A673 (cell line): ENCODE results near the gene DZANK1. TPM values are rescaled to one million over a fixed set of nuclear protein-coding genes. Genes with fewer than 3 reads are reported as not detected.

ENCODE experiments used
- BruUV-seq: library from RNA; stranded (reverse); fragments of 400-500 nt; replicated peaks from 2 replicates; lab custom pipeline; 2021; lab: Mats Ljungman, UMichigan
- CTCF ChIA-PET: fragments of 300-600 bp; sonication (Branson Sonifier 250); formaldehyde crosslinking; loops from one replicate; lab custom pipeline; 2022; ENCODE audit warnings: antibody characterized with exemption; lab: Charles Lee
- POLR2A ChIA-PET: fragments of 300-600 bp; sonication (Branson Sonifier 250); formaldehyde crosslinking; loops from one replicate; lab custom pipeline; 2022; ENCODE audit warnings: antibody characterized with exemption; ENCODE audit not compliant: low non-redundant PET; lab: Charles Lee
- DNase-seq: peaks from one replicate; pipeline ENCODE4 v3.0.0-alpha.2; 2015; ENCODE audit warnings: low spot score
- H3K27ac ChIP-seq: fragments of 200-600 bp; sonication (generic); 2 replicates; pipeline ENCODE4 v1.5.1; 2016; ENCODE audit warnings: mixed run types, low read depth, mild to moderate bottlenecking, mixed read lengths, antibody characterized with exemption, low read length; ENCODE audit not compliant: poor library complexity, severe bottlenecking
- H3K27me3 ChIP-seq: fragments of 200-600 bp; sonication (generic); replicated peaks from 2 replicates; pipeline ENCODE4 v1.6.1; 2017; ENCODE audit warnings: mixed run types, low read depth, mild to moderate bottlenecking, mixed read lengths, antibody characterized with exemption, low read length; ENCODE audit not compliant: insufficient read depth, poor library complexity
- H3K36me3 ChIP-seq: fragments of 200-600 bp; sonication (generic); 2 replicates; pipeline ENCODE4 v1.6.1; 2016; ENCODE audit warnings: mixed run types, mild to moderate bottlenecking, mixed read lengths, antibody characterized with exemption, low read length; ENCODE audit not compliant: insufficient read depth, poor library complexity, severe bottlenecking
- H3K4me1 ChIP-seq: fragments of 200-600 bp; sonication (generic); 2 replicates; pipeline ENCODE4 v1.6.1; 2017; ENCODE audit warnings: mixed run types, mild to moderate bottlenecking, mixed read lengths, antibody characterized with exemption, low read length; ENCODE audit not compliant: insufficient read depth, poor library complexity, severe bottlenecking
- H3K4me3 ChIP-seq: fragments of 200-600 bp; sonication (generic); 2 replicates; pipeline ENCODE4 v1.5.1; 2016; ENCODE audit warnings: low read depth, mixed run types, mild to moderate bottlenecking, mixed read lengths, low read length; ENCODE audit not compliant: poor library complexity, severe bottlenecking
- H3K9me3 ChIP-seq: fragments of 200-600 bp; sonication (generic); 2 replicates; pipeline ENCODE4 v1.6.1; 2016; ENCODE audit warnings: mixed run types, low read depth, mild to moderate bottlenecking, mixed read lengths, antibody characterized with exemption, low read length; ENCODE audit not compliant: poor library complexity, severe bottlenecking
- EZH2 ChIP-seq: fragments of 200-600 bp; sonication (generic); IDR thresholded peaks from 2 replicates; pipeline ENCODE4 v1.6.1; 2017; ENCODE audit warnings: borderline replicate concordance, low read depth, mild to moderate bottlenecking, mixed read lengths, antibody characterized with exemption, low read length; ENCODE audit not compliant: poor library complexity, severe bottlenecking
- intact Hi-C: fragments of 100-400 bp; cut with micrococcal nuclease; formaldehyde crosslinking; loops from one replicate; pipeline ENCODE4 v1.10.0; 2022; ENCODE audit not compliant: unreplicated experiment
- total RNA-seq: library from RNA; stranded (reverse); gene quantifications from 2 replicates; pipeline ENCODE4 v1.2.3, GENCODE V29; 2021
- TF ChIP-seq, protein P1 (sequence below): fragments of 300-800, 200-600 bp; sonication (generic); conservative IDR thresholded peaks from 2 replicates; pipeline ENCODE4 v1.5.1; 2017; ENCODE audit warnings: low read depth, mild to moderate bottlenecking, antibody characterized with exemption, low read length, moderate library complexity, mixed read lengths

DZANK1 gene
- total RNA-seq, 1 experiment from 2014 or later, result 3.9 TPM

DNA sequence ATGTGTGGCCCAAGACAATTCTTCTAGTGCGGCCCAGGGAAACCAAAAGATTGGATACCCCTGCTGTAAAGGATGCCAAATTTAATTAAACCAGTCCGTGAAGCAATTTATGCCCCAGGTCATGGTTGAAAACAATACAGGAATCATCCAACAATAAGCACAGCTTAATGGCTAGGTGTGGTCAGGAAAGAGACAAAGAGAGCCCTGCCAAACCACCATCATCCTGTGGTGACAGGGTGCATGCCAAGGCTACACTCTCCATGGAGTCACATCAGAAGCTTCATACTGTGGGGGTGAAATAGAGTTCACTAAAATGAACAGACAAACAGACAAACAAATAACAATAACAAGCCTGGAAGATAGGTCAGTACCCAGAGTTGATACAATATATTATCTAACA, 62.7 kb downstream of the DZANK1 start:
- no peak for DNase-seq
- no TSS peak for BruUV-seq
- Histone ChIP-seq H3K4me3 (no peak overlapping the region), H3K27me3 (no peaks in the 10 kb centered on the region), H3K4me1 (no peaks in the 10 kb centered on the region), H3K36me3 (no peaks in the 10 kb centered on the region), H3K27ac (no peak overlapping the region), H3K9me3 (no peaks in the 10 kb centered on the region)
- ChIA-PET POLR2A (no interaction called here), CTCF (no interaction called here)
- intact Hi-C loops, result no loop called here
- no peak for TF ChIP-seq EZH2
- TF ChIP-seq, protein P1, sequence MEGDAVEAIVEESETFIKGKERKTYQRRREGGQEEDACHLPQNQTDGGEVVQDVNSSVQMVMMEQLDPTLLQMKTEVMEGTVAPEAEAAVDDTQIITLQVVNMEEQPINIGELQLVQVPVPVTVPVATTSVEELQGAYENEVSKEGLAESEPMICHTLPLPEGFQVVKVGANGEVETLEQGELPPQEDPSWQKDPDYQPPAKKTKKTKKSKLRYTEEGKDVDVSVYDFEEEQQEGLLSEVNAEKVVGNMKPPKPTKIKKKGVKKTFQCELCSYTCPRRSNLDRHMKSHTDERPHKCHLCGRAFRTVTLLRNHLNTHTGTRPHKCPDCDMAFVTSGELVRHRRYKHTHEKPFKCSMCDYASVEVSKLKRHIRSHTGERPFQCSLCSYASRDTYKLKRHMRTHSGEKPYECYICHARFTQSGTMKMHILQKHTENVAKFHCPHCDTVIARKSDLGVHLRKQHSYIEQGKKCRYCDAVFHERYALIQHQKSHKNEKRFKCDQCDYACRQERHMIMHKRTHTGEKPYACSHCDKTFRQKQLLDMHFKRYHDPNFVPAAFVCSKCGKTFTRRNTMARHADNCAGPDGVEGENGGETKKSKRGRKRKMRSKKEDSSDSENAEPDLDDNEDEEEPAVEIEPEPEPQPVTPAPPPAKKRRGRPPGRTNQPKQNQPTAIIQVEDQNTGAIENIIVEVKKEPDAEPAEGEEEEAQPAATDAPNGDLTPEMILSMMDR, result no peak

DNA sequence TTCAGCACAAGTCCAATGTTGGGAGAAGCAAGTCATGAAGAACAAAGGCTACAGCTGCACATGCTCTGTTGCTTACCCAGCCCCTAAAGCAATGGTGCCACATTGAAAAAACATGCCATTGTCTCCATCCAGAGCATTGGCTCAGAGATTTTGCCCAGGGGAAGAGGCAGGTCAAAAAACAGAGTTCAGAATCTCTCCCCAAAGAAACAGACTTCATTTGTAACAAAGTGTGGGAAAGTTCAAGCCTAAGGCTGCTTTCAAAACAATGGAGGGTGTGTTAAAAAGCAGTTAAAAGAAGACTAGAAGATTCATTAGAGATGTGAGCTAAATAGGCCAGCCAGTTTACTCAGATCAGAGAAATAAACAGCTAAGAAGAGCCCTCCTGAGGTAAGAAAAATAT, 63.6 kb downstream of the DZANK1 start:
- Histone ChIP-seq H3K9me3 (no peaks in the 10 kb centered on the region), H3K4me3 (no peak overlapping the region), H3K4me1 (no peaks in the 10 kb centered on the region), H3K36me3 (no peaks in the 10 kb centered on the region), H3K27ac (no peak overlapping the region), H3K27me3 (no peaks in the 10 kb centered on the region)
- BruUV-seq, result no TSS peak
- no peak for DNase-seq
- intact Hi-C loops, result no loop called here
- ChIA-PET POLR2A (no interaction called here), CTCF (no interaction called here)
- no peak for TF ChIP-seq EZH2
- TF ChIP-seq, protein P1, result no peak

DNA sequence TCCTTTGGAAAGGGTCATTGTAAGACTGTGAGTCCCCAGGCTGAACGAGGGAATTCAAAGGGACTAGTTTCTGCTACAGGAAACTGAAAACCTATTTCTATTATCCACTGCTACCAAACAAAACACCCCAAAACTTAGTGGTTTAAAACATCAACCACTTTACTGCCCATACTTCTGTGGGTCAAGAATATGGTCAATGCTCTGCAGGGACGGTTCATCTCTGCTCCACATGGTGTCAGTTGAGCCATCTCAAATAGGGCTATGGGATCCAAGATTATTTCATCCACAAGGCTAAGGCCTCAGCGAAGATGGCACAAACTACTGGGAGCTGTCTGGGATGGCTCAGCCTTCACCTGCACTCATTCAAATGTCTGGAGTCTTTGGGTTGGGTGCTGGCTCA, 65.5 kb downstream of the DZANK1 start:
- no peak overlapping the region for H3K4me3 ChIP-seq
- H3K4me1 ChIP-seq, result no peaks in the 10 kb centered on the region
- CTCF ChIA-PET, result no interaction called here
- intact Hi-C loops, result no loop called here
- DNase-seq, result no peak
- H3K27me3 ChIP-seq, result no peaks in the 10 kb centered on the region
- no peak for TF ChIP-seq EZH2
- TF ChIP-seq, protein P1, result no peak
- POLR2A ChIA-PET, result no interaction called here
- no peaks in the 10 kb centered on the region for H3K9me3 ChIP-seq
- H3K36me3 ChIP-seq, result no peaks in the 10 kb centered on the region
- no peak overlapping the region for H3K27ac ChIP-seq
- BruUV-seq, result no TSS peak
